Activated B cell treated with CpG ODN at 0.5 μM for 24 hours (primary cell): ENCODE data around the gene HS6ST3. TPM values are rescaled to one million over a fixed set of nuclear protein-coding genes. Genes with fewer than 3 reads are reported as not detected.

Source experiments
- ATAC-seq: fragments of 200-7000 bp; cut with Tn5 transposase; one replicate; pipeline ENCODE4 v1.10.0; 2021; ENCODE audit warnings: low read depth, mild to moderate bottlenecking, moderate library complexity
- CTCF ChIA-PET: fragments of 350-600 bp; sonication (Branson Sonifier 250); formaldehyde crosslinking; loops from one replicate; lab custom pipeline; 2021; ENCODE audit warnings: antibody characterized with exemption; lab: Charles Lee
- POLR2A ChIA-PET: fragments of 350-600 bp; sonication (Branson Sonifier 250); formaldehyde crosslinking; loops from one replicate; lab custom pipeline; 2021; ENCODE audit warnings: antibody characterized with exemption; lab: Charles Lee
- DNase-seq: peaks from one replicate; pipeline ENCODE4 v3.0.0; 2022
- H3K27ac Mint-ChIP-seq: one replicate; pipeline ENCODE4 v1.8.0; 2020; ENCODE audit warnings: mixed read lengths
- H3K27me3 Mint-ChIP-seq: one replicate; pipeline ENCODE4 v1.8.0; 2021; ENCODE audit warnings: mixed read lengths
- H3K36me3 Mint-ChIP-seq: one replicate; pipeline ENCODE4 v1.8.0; 2021; ENCODE audit warnings: low read depth, mixed read lengths
- H3K4me1 Mint-ChIP-seq: one replicate; pipeline ENCODE4 v1.8.0; 2021; ENCODE audit warnings: mixed read lengths
- H3K4me3 Mint-ChIP-seq: one replicate; pipeline ENCODE4 v1.8.0; 2020; ENCODE audit warnings: mild to moderate bottlenecking, mixed read lengths
- H3K9me3 Mint-ChIP-seq: one replicate; pipeline ENCODE4 v1.8.0; 2020; ENCODE audit warnings: mixed read lengths
- CTCF ChIP-seq: fragments of 200-600 bp; IDR thresholded peaks from one replicate; pipeline ENCODE4 v1.8.0; 2022; ENCODE audit warnings: antibody characterized with exemption, mild to moderate bottlenecking
- intact Hi-C: fragments of 100-400 bp; cut with micrococcal nuclease; formaldehyde crosslinking; loops from one replicate; pipeline ENCODE4 v1.15.1; 2024
- total RNA-seq: library from RNA; stranded (reverse); gene quantifications from 2 replicates; pipeline ENCODE4 v1.2.3, GENCODE V29; 2022

Gene HS6ST3
- total RNA-seq, 1 donor from 2014 or later = not detected

- no peaks in the 10 kb centered on the region for H3K36me3 Mint-ChIP-seq
- H3K9me3 Mint-ChIP-seq = no peaks in the 10 kb centered on the region
- DNase-seq (no peak), ATAC-seq (no peak)
- H3K4me3 Mint-ChIP-seq = no peak overlapping the region
- CTCF ChIA-PET = no interaction called here
- no peak overlapping the region for H3K27ac Mint-ChIP-seq
- H3K4me1 Mint-ChIP-seq = no peaks in the 10 kb centered on the region
- POLR2A ChIA-PET = no interaction called here
- H3K27me3 Mint-ChIP-seq = no peaks in the 10 kb centered on the region
- intact Hi-C loops = no loop called here
- no peak for TF ChIP-seq CTCF
Measured at GRCh38 chr13:96481482-96481881, 391.6 kb downstream of the HS6ST3 start.

- intact Hi-C loops = no loop called here
- no peak overlapping the region for H3K27ac Mint-ChIP-seq
- DNase-seq (no peak), ATAC-seq (no peak)
- no peak for TF ChIP-seq CTCF
- no peaks in the 10 kb centered on the region for H3K4me1 Mint-ChIP-seq
- ChIA-PET CTCF (no interaction called here), POLR2A (no interaction called here)
- no peaks in the 10 kb centered on the region for H3K27me3 Mint-ChIP-seq
- H3K36me3 Mint-ChIP-seq = no peaks in the 10 kb centered on the region
- no peaks in the 10 kb centered on the region for H3K9me3 Mint-ChIP-seq
- no peak overlapping the region for H3K4me3 Mint-ChIP-seq
Measured at GRCh38 chr13:96490496-96490989, 400.6 kb downstream of the HS6ST3 start.

GRCh38 chr13:96491103-96491502 is 401.2 kb downstream of the HS6ST3 start:
- intact Hi-C loops = no loop called here
- ATAC-seq (no peak), DNase-seq (no peak)
- Mint-ChIP-seq H3K4me3 (no peak overlapping the region), H3K9me3 (no peaks in the 10 kb centered on the region), H3K27ac (no peak overlapping the region), H3K4me1 (no peaks in the 10 kb centered on the region), H3K36me3 (no peaks in the 10 kb centered on the region), H3K27me3 (no peaks in the 10 kb centered on the region)
- POLR2A ChIA-PET = no interaction called here
- CTCF ChIA-PET = no interaction called here
- no peak for TF ChIP-seq CTCF

GRCh38 chr13:96492766-96493165 is 402.9 kb downstream of the HS6ST3 start:
- TF ChIP-seq CTCF = no peak
- no peaks in the 10 kb centered on the region for H3K36me3 Mint-ChIP-seq
- no peak for ATAC-seq
- ChIA-PET POLR2A (no interaction called here), CTCF (no interaction called here)
- H3K4me3 Mint-ChIP-seq = no peak overlapping the region
- H3K4me1 Mint-ChIP-seq = no peaks in the 10 kb centered on the region
- H3K9me3 Mint-ChIP-seq = peaks cover 8% of the 10 kb centered on the region
- no peak overlapping the region for H3K27ac Mint-ChIP-seq
- DNase-seq = no peak
- no peaks in the 10 kb centered on the region for H3K27me3 Mint-ChIP-seq
- intact Hi-C loops = no loop called here

- H3K9me3 Mint-ChIP-seq = peaks cover 9% of the 10 kb centered on the region
- no peaks in the 10 kb centered on the region for H3K36me3 Mint-ChIP-seq
- ChIA-PET POLR2A (no interaction called here), CTCF (no interaction called here)
- DNase-seq = no peak
- H3K27me3 Mint-ChIP-seq = no peaks in the 10 kb centered on the region
- intact Hi-C loops = no loop called here
- no peak overlapping the region for H3K4me3 Mint-ChIP-seq
- no peak for TF ChIP-seq CTCF
- ATAC-seq = no peak
- H3K27ac Mint-ChIP-seq = no peak overlapping the region
- H3K4me1 Mint-ChIP-seq = no peaks in the 10 kb centered on the region
Measured at GRCh38 chr13:96499656-96500055, 409.7 kb downstream of the HS6ST3 start.
